Measurements from ENCODE around the gene MED15. TPM values are rescaled to one million over a fixed set of nuclear protein-coding genes. Genes with fewer than 3 reads are reported as not detected.
A peak's percentile ranks its signal among the peaks of the same experiment; 100 is the strongest.

MED15 gene
- total RNA-seq, 6 donors from 2014 or later: 64.2 to 170 (median 123) TPM

- ATAC-seq (ENCODE audit: low FRiP score in 2 of 2): no peak
- H3K4me1 ChIP-seq: peaks cover 4 to 46% (median 24%) of the 10 kb centered on the region in 4 donors
- peaks cover 22 to 100% (median 74%) of the 10 kb centered on the region in 4 donors for H3K36me3 ChIP-seq
- H3K27me3 ChIP-seq: no peaks in the 10 kb centered on the region
- H3K27ac ChIP-seq: peak overlapping the region in 1 of 4 donors; percentile 28
- H3K4me3 ChIP-seq: no peak overlapping the region
- no peak for TF ChIP-seq CTCF (IDR thresholded peaks at IDR 0.05)
- no peaks in the 10 kb centered on the region for H3K9me3 ChIP-seq
- WGBS, 2 donors: 74 to 100% methylated on average over 3 to 7 of the region's 7 CpGs
- no peak for DNase-seq
These were observed 72.8 kb downstream of the MED15 start for GRCh38 chr22:20580179-20580578.

- Histone ChIP-seq H3K27ac (peak overlapping the region in 2 of 4 donors; percentile 14 to 28), H3K27me3 (no peaks in the 10 kb centered on the region), H3K4me3 (no peak overlapping the region), H3K4me1 (peaks cover 4 to 45% (median 24%) of the 10 kb centered on the region in 4 donors), H3K9me3 (no peaks in the 10 kb centered on the region), H3K36me3 (peaks cover 26 to 100% (median 75%) of the 10 kb centered on the region in 4 donors)
- ATAC-seq (ENCODE audit: low FRiP score in 2 of 2) (no peak), DNase-seq (no peak)
- WGBS, 2 donors: 90 to 93% methylated on average over 11 to 18 of the region's 19 CpGs
- TF ChIP-seq POLR2AphosphoS5 (IDR thresholded peaks at IDR 0.05) (no peak), CTCF (IDR thresholded peaks at IDR 0.05) (no peak), POLR2A (IDR thresholded peaks at IDR 0.05) (no peak), EP300 (IDR thresholded peaks at IDR 0.05) (no peak)
These were observed 73.4 kb downstream of the MED15 start for GRCh38 chr22:20580611-20581502.

GRCh38 chr22:20581503-20582170 lies 74.2 kb downstream of the MED15 start:
- Histone ChIP-seq H3K36me3 (peaks cover 32 to 100% (median 76%) of the 10 kb centered on the region in 4 donors), H3K27ac (no peak overlapping the region), H3K4me1 (peaks cover 4 to 37% (median 24%) of the 10 kb centered on the region in 4 donors), H3K4me3 (no peak overlapping the region), H3K9me3 (no peaks in the 10 kb centered on the region), H3K27me3 (no peaks in the 10 kb centered on the region)
- ATAC-seq (ENCODE audit: low FRiP score in 2 of 2): no peak
- WGBS, 2 donors: 100% methylated on average over 2 to 6 of the region's 7 CpGs
- TF ChIP-seq POLR2A (IDR thresholded peaks at IDR 0.05): no peak
- no peak for TF ChIP-seq CTCF (IDR thresholded peaks at IDR 0.05)
- TF ChIP-seq POLR2AphosphoS5 (IDR thresholded peaks at IDR 0.05): no peak
- no peak for TF ChIP-seq EP300 (IDR thresholded peaks at IDR 0.05)
- DNase-seq: no peak

GRCh38 chr22:20582171-20582511 lies 74.7 kb downstream of the MED15 start:
- no peak for DNase-seq
- TF ChIP-seq EP300 (IDR thresholded peaks at IDR 0.05): no peak
- TF ChIP-seq CTCF (IDR thresholded peaks at IDR 0.05): no peak
- TF ChIP-seq POLR2AphosphoS5 (IDR thresholded peaks at IDR 0.05): no peak
- TF ChIP-seq POLR2A (IDR thresholded peaks at IDR 0.05): no peak
- 89% methylated on average over 5 of the region's 5 CpGs; no CpG with 5 or more reads in 1 of the 2 donors for WGBS, 2 donors

More at GRCh38 chr22:20582171-20582511, 74.7 kb downstream of the MED15 start:
- H3K27ac ChIP-seq: no peak overlapping the region
- no peaks in the 10 kb centered on the region for H3K27me3 ChIP-seq
- ATAC-seq (ENCODE audit: low FRiP score in 2 of 2): no peak
- peaks cover 3 to 32% (median 22%) of the 10 kb centered on the region in 4 donors for H3K4me1 ChIP-seq
- no peaks in the 10 kb centered on the region for H3K9me3 ChIP-seq
- H3K4me3 ChIP-seq: no peak overlapping the region
- H3K36me3 ChIP-seq: peaks cover 37 to 100% (median 79%) of the 10 kb centered on the region in 4 donors
